Keratinocyte (primary cell): Measurements from ENCODE around the gene PTCD2.

Experiments used
- EZH2 ChIP-seq: IDR thresholded peaks from one replicate; pipeline ENCODE4 v1.6.1; 2012; ENCODE audit warnings: inconsistent platforms, mild to moderate bottlenecking, low read length, moderate library complexity
- TF ChIP-seq, protein P1 (sequence below), 3 experiments: IDR thresholded peaks in 1 of 3; conservative IDR thresholded peaks in 1 of 3; optimal IDR thresholded peaks in 1 of 3; 2 replicates in 2 of 3; 3 replicates in 1 of 3; pipeline versions ENCODE3 to v1.5.1; 2011; ENCODE audit warnings: low read length in 3 of 3, mild to moderate bottlenecking in 3 of 3, moderate library complexity in 2 of 3, control low read depth in 1 of 3, inconsistent platforms in 1 of 3; ENCODE audit not compliant: insufficient read depth in 2 of 3; ENCODE audit errors: extremely low read depth in 1 of 3

DNA sequence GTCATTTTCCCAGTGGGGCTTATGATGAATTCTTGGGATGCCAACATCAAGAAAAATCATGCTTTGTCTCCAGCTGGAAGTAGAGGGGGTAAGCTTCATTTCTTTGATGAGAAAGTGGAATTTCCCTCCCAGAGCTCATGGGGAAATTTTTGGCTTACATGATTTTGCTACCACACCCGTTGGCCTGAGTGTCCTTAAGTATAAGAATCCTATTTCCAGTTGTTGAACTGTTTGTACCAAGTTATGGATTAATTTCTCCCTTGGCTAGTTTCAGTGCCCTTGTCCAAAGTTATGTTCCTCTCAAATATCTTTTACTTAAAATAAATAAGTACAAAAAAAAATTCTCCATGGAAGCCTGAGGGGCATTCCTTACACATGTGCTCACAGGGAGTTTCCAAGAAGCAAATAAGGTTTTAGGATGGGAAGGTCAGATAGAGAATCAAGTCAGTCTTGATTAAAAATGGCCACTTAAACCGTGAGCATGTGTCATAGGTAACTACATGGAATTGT lies 82.3 kb downstream of the PTCD2 start:
- TF ChIP-seq, protein P1, sequence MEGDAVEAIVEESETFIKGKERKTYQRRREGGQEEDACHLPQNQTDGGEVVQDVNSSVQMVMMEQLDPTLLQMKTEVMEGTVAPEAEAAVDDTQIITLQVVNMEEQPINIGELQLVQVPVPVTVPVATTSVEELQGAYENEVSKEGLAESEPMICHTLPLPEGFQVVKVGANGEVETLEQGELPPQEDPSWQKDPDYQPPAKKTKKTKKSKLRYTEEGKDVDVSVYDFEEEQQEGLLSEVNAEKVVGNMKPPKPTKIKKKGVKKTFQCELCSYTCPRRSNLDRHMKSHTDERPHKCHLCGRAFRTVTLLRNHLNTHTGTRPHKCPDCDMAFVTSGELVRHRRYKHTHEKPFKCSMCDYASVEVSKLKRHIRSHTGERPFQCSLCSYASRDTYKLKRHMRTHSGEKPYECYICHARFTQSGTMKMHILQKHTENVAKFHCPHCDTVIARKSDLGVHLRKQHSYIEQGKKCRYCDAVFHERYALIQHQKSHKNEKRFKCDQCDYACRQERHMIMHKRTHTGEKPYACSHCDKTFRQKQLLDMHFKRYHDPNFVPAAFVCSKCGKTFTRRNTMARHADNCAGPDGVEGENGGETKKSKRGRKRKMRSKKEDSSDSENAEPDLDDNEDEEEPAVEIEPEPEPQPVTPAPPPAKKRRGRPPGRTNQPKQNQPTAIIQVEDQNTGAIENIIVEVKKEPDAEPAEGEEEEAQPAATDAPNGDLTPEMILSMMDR (optimal IDR thresholded peaks at IDR 0.05 in 1 of 3, IDR thresholded peaks at IDR 0.05 in 1 of 3, conservative IDR thresholded peaks at IDR 0.05 in 1 of 3; ENCODE audit: extremely low read depth in 1 of 3, insufficient read depth in 2 of 3, low read length in 3 of 3), result no peak
- no peak for TF ChIP-seq EZH2
